ENCODE results near the gene CRY2.

Gene CRY2

GRCh38 chr11:45850446-45850845 lies 3.2 kb downstream of the CRY2 start:
- no peak for DNase-seq

- DNase-seq = no peak
Measured at GRCh38 chr11:45851228-45851627, 4.0 kb downstream of the CRY2 start.

- no peak for DNase-seq
Measured at GRCh38 chr11:45852018-45852711, 4.9 kb downstream of the CRY2 start.

GRCh38 chr11:45852712-45853101 lies 5.4 kb downstream of the CRY2 start:
- peak; percentile 19 for DNase-seq

- DNase-seq = no peak
Measured at GRCh38 chr11:45853332-45854219, 6.3 kb downstream of the CRY2 start.

- DNase-seq = no peak
Measured at GRCh38 chr11:45855308-45855707, 8.0 kb downstream of the CRY2 start.

GRCh38 chr11:45856044-45856468 lies 8.8 kb downstream of the CRY2 start:
- no peak for DNase-seq

- DNase-seq = peak; percentile 99
Measured at GRCh38 chr11:45857961-45858474, 10.7 kb downstream of the CRY2 start.

GRCh38 chr11:45858751-45859398 lies 11.6 kb downstream of the CRY2 start:
- DNase-seq = no peak

GRCh38 chr11:45859661-45860140 lies 12.4 kb downstream of the CRY2 start:
- no peak for DNase-seq

GRCh38 chr11:45860348-45860747 lies 13.1 kb downstream of the CRY2 start:
- DNase-seq = no peak

- no peak for DNase-seq
Measured at GRCh38 chr11:45860764-45861510, 13.7 kb downstream of the CRY2 start.

GRCh38 chr11:45864041-45864440 lies 16.8 kb downstream of the CRY2 start:
- DNase-seq = no peak

GRCh38 chr11:45869551-45869950 lies 22.3 kb downstream of the CRY2 start:
- DNase-seq = no peak

- DNase-seq = no peak
Measured at GRCh38 chr11:45870706-45871105, 23.4 kb downstream of the CRY2 start.

- DNase-seq = no peak
Measured at GRCh38 chr11:45871638-45872037, 24.4 kb downstream of the CRY2 start.

- peak; percentile 48 for DNase-seq
Measured at GRCh38 chr11:45872651-45873356, 25.5 kb downstream of the CRY2 start.

- no peak for DNase-seq
Measured at GRCh38 chr11:45876401-45876800, 29.1 kb downstream of the CRY2 start.

GRCh38 chr11:45877221-45877620 lies 29.9 kb downstream of the CRY2 start:
- no peak for DNase-seq

- no peak for DNase-seq
Measured at GRCh38 chr11:45877845-45878244, 30.6 kb downstream of the CRY2 start.

GRCh38 chr11:45879803-45880686 lies 32.8 kb downstream of the CRY2 start:
- peak; percentile 79 for DNase-seq
